Measurements from ENCODE around the gene MLC1. TPM values are rescaled to one million over a fixed set of nuclear protein-coding genes. Genes with fewer than 3 reads are reported as not detected.

MLC1 gene
- total RNA-seq, 1 donor from 2014 or later: 29.2 TPM

DNA sequence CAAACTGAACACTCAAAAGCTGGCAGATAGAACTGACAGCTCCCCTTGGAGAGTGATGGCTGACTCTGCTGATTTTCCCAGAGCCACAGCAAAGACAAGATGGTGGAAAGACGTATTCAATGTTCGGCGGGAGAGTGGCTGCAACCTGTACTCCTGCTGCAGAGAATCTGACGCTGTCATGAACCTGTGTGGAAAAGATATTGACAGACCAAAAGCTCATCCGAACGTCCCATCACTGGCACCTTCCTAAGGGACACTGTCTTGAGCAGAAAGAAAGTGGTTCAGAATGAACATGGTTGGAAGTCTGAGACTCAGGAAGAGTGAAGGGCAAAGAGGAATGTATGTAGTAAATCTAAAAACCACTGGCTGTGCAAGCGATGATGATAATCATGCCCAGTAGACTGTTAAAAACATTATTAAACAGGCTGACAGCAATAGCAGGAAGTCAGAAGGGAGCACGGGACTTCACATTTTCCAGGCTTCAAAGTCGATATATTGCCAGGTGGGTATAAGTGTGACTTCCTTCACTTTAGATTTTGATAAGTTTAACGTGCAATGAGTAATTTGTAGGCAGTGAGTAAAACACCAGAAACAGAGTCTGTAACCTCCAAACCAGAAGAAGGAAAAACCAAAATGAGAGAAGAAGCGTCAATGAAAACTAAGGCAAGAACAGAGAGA lies 66.5 kb downstream of the MLC1 start:
- DNase-seq (ENCODE audit: extremely low spot score in 2 of 2): no peak
- peaks cover 5% of the 10 kb centered on the region for H3K27me3 ChIP-seq
- TF ChIP-seq POLR2A (IDR thresholded peaks at IDR 0.05): no peak
- TF ChIP-seq POLR2AphosphoS5 (IDR thresholded peaks at IDR 0.05; ENCODE audit: insufficient read depth in 1 of 2, low read depth in 1 of 2): no peak
- TF ChIP-seq, protein P1, sequence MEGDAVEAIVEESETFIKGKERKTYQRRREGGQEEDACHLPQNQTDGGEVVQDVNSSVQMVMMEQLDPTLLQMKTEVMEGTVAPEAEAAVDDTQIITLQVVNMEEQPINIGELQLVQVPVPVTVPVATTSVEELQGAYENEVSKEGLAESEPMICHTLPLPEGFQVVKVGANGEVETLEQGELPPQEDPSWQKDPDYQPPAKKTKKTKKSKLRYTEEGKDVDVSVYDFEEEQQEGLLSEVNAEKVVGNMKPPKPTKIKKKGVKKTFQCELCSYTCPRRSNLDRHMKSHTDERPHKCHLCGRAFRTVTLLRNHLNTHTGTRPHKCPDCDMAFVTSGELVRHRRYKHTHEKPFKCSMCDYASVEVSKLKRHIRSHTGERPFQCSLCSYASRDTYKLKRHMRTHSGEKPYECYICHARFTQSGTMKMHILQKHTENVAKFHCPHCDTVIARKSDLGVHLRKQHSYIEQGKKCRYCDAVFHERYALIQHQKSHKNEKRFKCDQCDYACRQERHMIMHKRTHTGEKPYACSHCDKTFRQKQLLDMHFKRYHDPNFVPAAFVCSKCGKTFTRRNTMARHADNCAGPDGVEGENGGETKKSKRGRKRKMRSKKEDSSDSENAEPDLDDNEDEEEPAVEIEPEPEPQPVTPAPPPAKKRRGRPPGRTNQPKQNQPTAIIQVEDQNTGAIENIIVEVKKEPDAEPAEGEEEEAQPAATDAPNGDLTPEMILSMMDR (IDR thresholded peaks at IDR 0.05): no peak
- H3K4me1 ChIP-seq: peaks cover 10% of the 10 kb centered on the region
- no peaks in the 10 kb centered on the region for H3K36me3 ChIP-seq
- no peaks in the 10 kb centered on the region for H3K9me3 ChIP-seq
- no peak overlapping the region for H3K27ac ChIP-seq
- intact Hi-C loops (cut with DNase I): no loop called here
- H3K4me3 ChIP-seq: no peak overlapping the region

DNA sequence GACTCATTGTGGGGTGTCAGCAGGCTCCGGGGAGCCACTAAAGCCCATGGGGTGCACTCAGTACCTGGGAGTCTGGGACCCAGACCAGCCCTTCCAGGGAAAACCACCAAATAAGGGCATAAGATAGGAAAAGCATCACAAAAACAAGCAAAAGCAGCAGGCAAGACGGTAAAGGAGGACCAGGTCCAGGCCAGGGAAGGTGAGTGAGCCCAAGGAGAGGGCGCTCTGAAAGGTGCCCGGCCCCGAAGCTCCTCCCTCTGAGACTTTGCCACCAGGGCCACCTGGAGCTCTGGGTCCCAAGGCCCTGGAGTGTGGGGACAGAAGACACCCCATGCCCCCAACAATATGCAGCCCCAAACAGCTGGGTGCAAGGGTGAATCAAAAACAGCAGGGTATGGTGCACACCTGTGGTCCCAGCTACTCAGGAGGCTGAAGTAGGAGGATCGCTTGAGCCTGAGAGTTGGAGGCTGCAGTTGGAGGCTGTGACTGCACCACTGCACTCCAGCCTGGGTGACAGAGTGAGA lies 67.5 kb downstream of the MLC1 start:
- TF ChIP-seq POLR2A (IDR thresholded peaks at IDR 0.05) (no peak), POLR2AphosphoS5 (IDR thresholded peaks at IDR 0.05; ENCODE audit: insufficient read depth in 1 of 2, low read depth in 1 of 2) (no peak)
- TF ChIP-seq, protein P1 (IDR thresholded peaks at IDR 0.05): no peak
- peaks cover 10% of the 10 kb centered on the region for H3K4me1 ChIP-seq
- H3K9me3 ChIP-seq: no peaks in the 10 kb centered on the region
- DNase-seq (ENCODE audit: extremely low spot score in 2 of 2): no peak
- no peak overlapping the region for H3K4me3 ChIP-seq
- H3K27me3 ChIP-seq: peaks cover 5% of the 10 kb centered on the region
- no peak overlapping the region for H3K27ac ChIP-seq
- H3K36me3 ChIP-seq: no peaks in the 10 kb centered on the region
- intact Hi-C loops (cut with DNase I): no loop called here

DNA sequence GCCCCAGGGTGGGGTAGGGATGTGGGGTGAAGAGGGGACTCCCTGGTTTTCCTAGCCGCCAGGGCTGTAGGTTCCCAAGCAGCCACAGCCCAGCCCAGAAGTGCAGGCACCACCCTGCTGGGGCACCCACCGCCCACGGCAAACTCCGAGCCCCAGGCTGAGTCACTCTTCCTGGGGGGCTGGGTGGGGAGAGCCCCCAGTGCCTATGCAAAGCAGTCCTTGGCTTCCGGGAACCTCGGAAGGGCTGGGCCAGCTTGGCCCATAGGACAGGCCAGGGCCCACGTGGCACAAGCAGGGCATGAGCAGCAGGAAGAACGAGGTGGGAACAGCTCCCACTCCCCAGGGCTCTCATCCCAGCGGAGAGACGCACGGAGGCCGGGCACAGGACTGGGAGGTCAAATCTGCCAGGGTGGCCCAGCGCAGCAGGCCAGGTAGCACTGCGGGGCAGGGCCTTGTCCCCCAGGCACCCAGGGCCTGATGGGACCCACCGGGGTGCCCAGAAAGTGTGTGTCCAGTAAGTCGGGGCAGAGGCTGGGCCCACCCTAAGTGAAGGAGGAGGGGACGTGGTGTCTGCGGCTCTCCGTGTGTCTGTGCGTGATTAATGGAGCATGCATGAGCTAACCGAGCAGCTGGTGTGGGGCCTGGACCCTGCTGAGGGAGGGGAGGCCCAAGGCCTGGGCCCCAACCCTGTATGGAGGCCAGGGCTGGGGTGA lies 68.1 kb downstream of the MLC1 start:
- Histone ChIP-seq H3K9me3 (no peaks in the 10 kb centered on the region), H3K27ac (no peak overlapping the region), H3K4me3 (no peak overlapping the region), H3K27me3 (peaks cover 5% of the 10 kb centered on the region), H3K4me1 (peaks cover 10% of the 10 kb centered on the region), H3K36me3 (no peaks in the 10 kb centered on the region)
- no peak for DNase-seq (ENCODE audit: extremely low spot score in 2 of 2)
- intact Hi-C loops (cut with DNase I): no loop called here
- TF ChIP-seq POLR2A (IDR thresholded peaks at IDR 0.05) (no peak), POLR2AphosphoS5 (IDR thresholded peaks at IDR 0.05; ENCODE audit: insufficient read depth in 1 of 2, low read depth in 1 of 2) (no peak)
- TF ChIP-seq, protein P1 (IDR thresholded peaks at IDR 0.05): no peak

DNA sequence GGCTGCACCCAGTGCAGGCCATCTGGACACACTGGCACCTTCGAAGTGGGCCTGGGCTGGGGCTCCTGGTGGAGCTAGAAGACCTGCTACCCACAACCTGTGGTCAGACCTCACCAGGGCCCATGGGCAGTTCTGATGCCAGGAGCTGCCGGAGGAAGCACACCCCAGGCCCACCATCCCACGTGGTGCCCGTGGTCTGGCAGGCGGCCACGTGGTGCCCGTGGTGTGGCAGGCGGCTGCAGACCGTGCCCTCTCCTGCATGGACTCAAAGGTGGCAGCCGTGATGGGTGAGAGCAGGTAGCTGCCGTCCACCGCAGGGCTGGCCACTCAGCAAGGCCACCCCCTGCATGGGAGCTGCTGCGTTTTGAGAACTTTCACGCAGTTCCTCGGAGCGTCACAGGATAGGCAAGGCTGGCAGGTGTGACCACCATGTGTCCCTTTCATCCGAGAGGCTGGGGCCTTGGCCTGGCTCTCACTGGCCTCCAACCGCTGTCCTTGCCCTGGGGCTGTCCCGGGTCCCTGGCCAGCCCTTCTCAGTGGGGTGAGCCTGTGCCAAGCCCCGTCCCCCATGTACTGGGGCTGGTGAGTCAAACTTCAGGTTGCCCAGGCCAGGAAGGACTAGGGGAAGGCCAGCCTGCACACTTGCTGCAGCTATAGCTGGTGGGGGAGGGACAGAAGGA lies 68.8 kb downstream of the MLC1 start:
- no peaks in the 10 kb centered on the region for H3K9me3 ChIP-seq
- intact Hi-C loops (cut with DNase I): no loop called here
- no peak overlapping the region for H3K4me3 ChIP-seq
- H3K36me3 ChIP-seq: no peaks in the 10 kb centered on the region
- peaks cover 5% of the 10 kb centered on the region for H3K27me3 ChIP-seq
- DNase-seq (ENCODE audit: extremely low spot score in 2 of 2): no peak
- TF ChIP-seq POLR2AphosphoS5 (IDR thresholded peaks at IDR 0.05; ENCODE audit: insufficient read depth in 1 of 2, low read depth in 1 of 2) (no peak), POLR2A (IDR thresholded peaks at IDR 0.05) (no peak)
- TF ChIP-seq, protein P1 (IDR thresholded peaks at IDR 0.05): no peak
- no peak overlapping the region for H3K27ac ChIP-seq
- peaks cover 10% of the 10 kb centered on the region for H3K4me1 ChIP-seq
